SK-N-SH treated with all-trans-retinoic acid at 6 μM for 48 hours (cell line): ENCODE results near the gene DENR.

Experiments
- ATAC-seq: fragments of 200-7000 bp; cut with Tn5 transposase; 3 replicates; pipeline ENCODE4 v1.9.1; 2020; ENCODE audit warnings: mild to moderate bottlenecking, moderate library complexity
- ARNTL ChIP-seq: fragments of 450-650 bp; formaldehyde crosslinking; IDR thresholded peaks from 2 replicates; pipeline ENCODE4 v1.5.0; 2020; ENCODE audit warnings: low read depth, mild to moderate bottlenecking, moderate library complexity, borderline replicate concordance
- BACH2 ChIP-seq: fragments of 250-450 bp; sonication (Bioruptor Pico); IDR thresholded peaks from 2 replicates; pipeline ENCODE4 v1.9.0; 2021; ENCODE audit warnings: mild to moderate bottlenecking, borderline replicate concordance
- CREB5 ChIP-seq: fragments of 250-450 bp; sonication (Bioruptor Pico); IDR thresholded peaks from 2 replicates; pipeline ENCODE4 v1.5.1; 2020; ENCODE audit warnings: low read depth, mild to moderate bottlenecking, moderate library complexity
- CSDC2 ChIP-seq: fragments of 250-450 bp; sonication (Bioruptor Pico); IDR thresholded peaks from 2 replicates; pipeline ENCODE4 v1.5.0; 2020; ENCODE audit warnings: mild to moderate bottlenecking, moderate library complexity
- CSRNP3 ChIP-seq: fragments of 250-450 bp; sonication (Bioruptor Pico); IDR thresholded peaks from 2 replicates; pipeline ENCODE4 v1.5.1; 2021; ENCODE audit warnings: mild to moderate bottlenecking, moderate library complexity
- PATZ1 ChIP-seq: fragments of 250-450 bp; sonication (Bioruptor Pico); IDR thresholded peaks from 2 replicates; pipeline ENCODE4 v1.8.0; 2020; ENCODE audit warnings: mild to moderate bottlenecking, moderate library complexity, borderline replicate concordance
- PPARA ChIP-seq: fragments of 250-450 bp; sonication (Bioruptor Pico); IDR thresholded peaks from 2 replicates; pipeline ENCODE4 v1.5.0; 2020; ENCODE audit warnings: mild to moderate bottlenecking, borderline replicate concordance
- SNAI2 ChIP-seq: fragments of 250-450 bp; sonication (Bioruptor Pico); IDR thresholded peaks from 2 replicates; pipeline ENCODE4 v1.5.0; 2020; ENCODE audit warnings: mild to moderate bottlenecking, moderate library complexity
- TCF4 ChIP-seq: fragments of 250-450 bp; sonication (Bioruptor Pico); IDR thresholded peaks from 2 replicates; pipeline ENCODE4 v1.8.0; 2021; ENCODE audit warnings: mild to moderate bottlenecking, moderate library complexity, borderline replicate concordance
- TOX ChIP-seq: fragments of 250-450 bp; sonication (Bioruptor Pico); IDR thresholded peaks from 2 replicates; pipeline ENCODE4 v1.8.0; 2021; ENCODE audit warnings: mild to moderate bottlenecking, moderate library complexity, borderline replicate concordance
- TSHZ2 ChIP-seq: fragments of 250-450 bp; sonication (Bioruptor Pico); IDR thresholded peaks from 2 replicates; pipeline ENCODE4 v1.5.0; 2020; ENCODE audit warnings: mild to moderate bottlenecking, moderate library complexity
- ZC3H10 ChIP-seq: fragments of 250-450 bp; sonication (Bioruptor Pico); IDR thresholded peaks from 2 replicates; pipeline ENCODE4 v1.5.1; 2021; ENCODE audit warnings: mild to moderate bottlenecking, moderate library complexity
- ZFP3 ChIP-seq: fragments of 250-450 bp; sonication (Bioruptor Pico); IDR thresholded peaks from 2 replicates; pipeline ENCODE4 v1.5.0; 2020; ENCODE audit warnings: mild to moderate bottlenecking, moderate library complexity
- ZFP30 ChIP-seq: fragments of 450-650 bp; formaldehyde crosslinking; IDR thresholded peaks from 2 replicates; pipeline ENCODE4 v1.5.0; 2022; ENCODE audit warnings: mild to moderate bottlenecking, moderate library complexity
- ZNF565 ChIP-seq: fragments of 450-650 bp; formaldehyde crosslinking; conservative IDR thresholded peaks from 2 replicates; pipeline ENCODE4 v1.5.0; 2020; ENCODE audit warnings: low read depth, mild to moderate bottlenecking, moderate library complexity
- ZNF8 ChIP-seq: fragments of 450-650 bp; formaldehyde crosslinking; IDR thresholded peaks from 2 replicates; pipeline ENCODE4 v1.5.0; 2020; ENCODE audit warnings: mild to moderate bottlenecking, moderate library complexity

DENR gene

GRCh38 chr12:122729583-122730214 is 22.9 kb upstream of the DENR start:
- TF ChIP-seq CSDC2 (CRISPR knock-in tag) (no peak), CREB5 (CRISPR knock-in tag) (no peak), ZNF565 (no peak), ZFP30 (CRISPR knock-in tag) (no peak), TOX (no peak), CSRNP3 (CRISPR knock-in tag) (no peak), BACH2 (CRISPR knock-in tag) (no peak), PATZ1 (CRISPR knock-in tag) (no peak), TSHZ2 (CRISPR knock-in tag) (no peak), ZFP3 (no peak)
- ATAC-seq: no peak

GRCh38 chr12:122730215-122731014 is 22.2 kb upstream of the DENR start, which contains the start of gene HCAR1:
Gene HCAR1 (minus strand): TSS chr12:122730844. CDS start chr12:122730339, 505 bp downstream.
- TF ChIP-seq ZC3H10 (CRISPR knock-in tag) (no peak), TCF4 (no peak), CREB5 (CRISPR knock-in tag) (no peak), PATZ1 (CRISPR knock-in tag) (no peak)
- TF ChIP-seq, all 23 proteins: peak for 0
- no peak for ATAC-seq

- no peak for TF ChIP-seq ZFP30 (CRISPR knock-in tag)
- TF ChIP-seq BACH2 (CRISPR knock-in tag): no peak
- no peak for TF ChIP-seq PATZ1 (CRISPR knock-in tag)
- no peak for TF ChIP-seq ZNF8
- TF ChIP-seq SNAI2 (CRISPR knock-in tag): no peak
- no peak for TF ChIP-seq PPARA (CRISPR knock-in tag)
- no peak for TF ChIP-seq CREB5 (CRISPR knock-in tag)
- no peak for TF ChIP-seq ARNTL (CRISPR knock-in tag)
- TF ChIP-seq, all 23 proteins: peak for 0
- no peak for ATAC-seq
These were observed 20.5 kb upstream of the DENR start for GRCh38 chr12:122732170-122732569.
